Measurements from ENCODE around the gene ITGB3BP. TPM values are rescaled to one million over a fixed set of nuclear protein-coding genes. Genes with fewer than 3 reads are reported as not detected.

Gene ITGB3BP
- total RNA-seq, 2 donors from 2014 or later, result 7.4 to 16.1 TPM

DNA sequence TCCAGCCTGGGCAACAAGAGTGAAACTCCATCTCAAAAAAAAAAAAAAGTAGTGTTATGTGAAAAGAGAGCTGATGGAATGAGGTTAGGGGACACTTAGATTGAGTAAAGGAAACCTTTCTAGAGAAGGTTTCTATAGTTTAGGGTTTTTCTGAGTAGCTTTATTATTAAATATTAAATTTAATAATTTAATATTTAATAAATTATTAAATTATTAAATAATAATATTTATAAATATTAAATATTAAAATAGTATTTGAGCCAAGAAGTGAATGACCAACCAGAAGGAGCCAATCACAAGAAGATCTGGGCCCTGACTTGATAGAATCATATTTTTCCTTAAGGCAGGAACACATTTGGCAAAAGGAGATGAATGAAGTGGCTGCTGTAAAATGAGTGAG lies 104.9 kb downstream of the ITGB3BP start:
- Histone ChIP-seq H3K4me3 (no peak overlapping the region), H3K27me3 (replicated peaks; ENCODE audit: insufficient read depth) (no peaks in the 10 kb centered on the region), H3K9me3 (no peaks in the 10 kb centered on the region), H3K27ac (no peak overlapping the region), H3K4me1 (replicated peaks) (no peaks in the 10 kb centered on the region), H3K36me3 (no peaks in the 10 kb centered on the region)
- intact Hi-C loops (cut with DNase I), result no loop called here
- no peak for DNase-seq (ENCODE audit: low spot score)
- TF ChIP-seq POLR2AphosphoS5 (IDR thresholded peaks at IDR 0.05) (no peak), POLR2A (IDR thresholded peaks at IDR 0.05) (no peak)
- TF ChIP-seq, protein P1, sequence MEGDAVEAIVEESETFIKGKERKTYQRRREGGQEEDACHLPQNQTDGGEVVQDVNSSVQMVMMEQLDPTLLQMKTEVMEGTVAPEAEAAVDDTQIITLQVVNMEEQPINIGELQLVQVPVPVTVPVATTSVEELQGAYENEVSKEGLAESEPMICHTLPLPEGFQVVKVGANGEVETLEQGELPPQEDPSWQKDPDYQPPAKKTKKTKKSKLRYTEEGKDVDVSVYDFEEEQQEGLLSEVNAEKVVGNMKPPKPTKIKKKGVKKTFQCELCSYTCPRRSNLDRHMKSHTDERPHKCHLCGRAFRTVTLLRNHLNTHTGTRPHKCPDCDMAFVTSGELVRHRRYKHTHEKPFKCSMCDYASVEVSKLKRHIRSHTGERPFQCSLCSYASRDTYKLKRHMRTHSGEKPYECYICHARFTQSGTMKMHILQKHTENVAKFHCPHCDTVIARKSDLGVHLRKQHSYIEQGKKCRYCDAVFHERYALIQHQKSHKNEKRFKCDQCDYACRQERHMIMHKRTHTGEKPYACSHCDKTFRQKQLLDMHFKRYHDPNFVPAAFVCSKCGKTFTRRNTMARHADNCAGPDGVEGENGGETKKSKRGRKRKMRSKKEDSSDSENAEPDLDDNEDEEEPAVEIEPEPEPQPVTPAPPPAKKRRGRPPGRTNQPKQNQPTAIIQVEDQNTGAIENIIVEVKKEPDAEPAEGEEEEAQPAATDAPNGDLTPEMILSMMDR (IDR thresholded peaks at IDR 0.05), result no peak

DNA sequence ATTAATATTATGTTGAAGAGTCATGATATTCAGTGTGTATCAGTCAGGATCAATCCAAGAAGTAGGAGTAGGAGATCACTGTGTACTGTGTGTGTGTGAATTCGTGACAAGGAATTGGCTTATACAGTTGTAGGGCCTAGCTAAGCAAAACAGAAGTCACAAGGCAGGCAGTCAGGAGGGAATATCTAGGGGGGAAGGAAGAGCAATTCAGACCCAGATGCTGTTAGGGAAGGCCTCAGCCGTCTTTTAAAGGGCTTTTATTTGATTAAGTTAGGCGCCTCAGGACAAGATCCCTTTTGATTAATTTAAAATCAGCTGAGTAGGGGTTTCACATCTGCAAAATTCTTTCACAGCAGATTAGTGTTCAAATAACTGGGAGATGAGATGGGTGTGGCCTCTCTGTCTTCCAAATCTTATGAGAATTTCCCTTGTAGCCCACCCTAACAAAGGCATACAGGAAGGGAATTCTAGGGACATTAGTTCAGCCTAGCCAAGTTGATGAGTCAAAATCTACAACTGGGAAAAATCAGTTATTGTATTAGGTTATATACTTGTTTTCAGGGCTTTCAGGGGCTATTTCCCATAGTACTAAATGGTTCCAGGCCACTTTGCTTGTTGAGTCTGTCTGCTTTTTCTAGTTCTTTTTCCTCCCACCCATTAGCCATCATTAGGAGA lies 108.2 kb downstream of the ITGB3BP start:
- Histone ChIP-seq H3K4me1 (replicated peaks) (no peaks in the 10 kb centered on the region), H3K36me3 (no peaks in the 10 kb centered on the region), H3K4me3 (no peak overlapping the region), H3K9me3 (no peaks in the 10 kb centered on the region), H3K27ac (no peak overlapping the region), H3K27me3 (replicated peaks; ENCODE audit: insufficient read depth) (no peaks in the 10 kb centered on the region)
- no peak for DNase-seq (ENCODE audit: low spot score)
- TF ChIP-seq, protein P1 (IDR thresholded peaks at IDR 0.05), result no peak
- no peak for TF ChIP-seq POLR2A (IDR thresholded peaks at IDR 0.05)
- 61% methylated on average over 3 of the region's 3 CpGs for WGBS
- intact Hi-C loops (cut with DNase I), result no loop called here

DNA sequence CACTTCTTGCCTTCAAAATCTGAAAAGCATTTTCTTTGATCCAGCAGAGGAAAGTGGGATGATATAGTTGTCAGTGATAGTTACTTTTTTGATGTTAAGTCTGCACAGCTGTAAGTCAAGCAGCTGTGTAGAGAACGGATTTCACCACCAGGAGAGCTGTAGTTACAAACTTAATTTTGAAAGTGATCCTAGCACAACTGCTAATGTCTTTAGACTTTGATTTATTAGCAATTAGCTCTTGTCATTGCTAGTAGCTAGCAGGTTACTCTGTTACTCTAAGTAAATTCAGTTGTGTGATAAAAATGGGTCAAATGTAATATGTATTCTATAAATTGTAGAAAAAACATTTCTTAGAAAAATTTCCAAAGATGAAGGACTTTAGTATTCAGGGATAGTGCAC lies 109.6 kb downstream of the ITGB3BP start:
- no peak overlapping the region for H3K27ac ChIP-seq
- intact Hi-C loops (cut with DNase I), result no loop called here
- no peaks in the 10 kb centered on the region for H3K36me3 ChIP-seq
- TF ChIP-seq, protein P1 (IDR thresholded peaks at IDR 0.05), result no peak
- H3K9me3 ChIP-seq, result no peaks in the 10 kb centered on the region
- H3K4me1 ChIP-seq (replicated peaks), result no peaks in the 10 kb centered on the region
- no peak overlapping the region for H3K4me3 ChIP-seq
- no peaks in the 10 kb centered on the region for H3K27me3 ChIP-seq (replicated peaks; ENCODE audit: insufficient read depth)
- WGBS, result 79% methylated on average over 1 of the region's 1 CpG
- DNase-seq (ENCODE audit: low spot score), result no peak

DNA sequence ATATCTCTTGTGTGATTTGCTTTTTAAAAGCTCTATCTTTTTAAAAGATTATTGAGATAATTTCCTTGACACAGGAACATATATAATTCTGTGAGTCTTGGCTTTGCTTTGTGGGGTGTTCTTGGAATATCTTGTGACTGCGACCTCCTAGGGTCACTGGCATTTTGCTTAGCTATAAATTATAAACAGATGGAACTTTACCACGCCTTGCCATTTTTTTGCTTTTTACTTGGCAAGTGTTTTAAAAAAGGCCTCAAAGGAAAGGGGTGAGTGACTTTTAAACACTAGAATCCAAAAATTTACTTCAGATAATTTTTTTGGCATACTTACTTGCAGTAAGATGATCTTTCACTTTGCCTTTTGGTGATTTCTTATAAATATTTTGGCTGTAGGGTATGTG lies 112.0 kb downstream of the ITGB3BP start:
- Histone ChIP-seq H3K27me3 (replicated peaks; ENCODE audit: insufficient read depth) (no peaks in the 10 kb centered on the region), H3K36me3 (no peaks in the 10 kb centered on the region), H3K9me3 (no peaks in the 10 kb centered on the region), H3K4me1 (replicated peaks) (no peaks in the 10 kb centered on the region), H3K27ac (no peak overlapping the region), H3K4me3 (no peak overlapping the region)
- WGBS, result 67% methylated on average over 2 of the region's 2 CpGs
- intact Hi-C loops (cut with DNase I), result no loop called here
- DNase-seq (ENCODE audit: low spot score), result no peak
- TF ChIP-seq, protein P1 (IDR thresholded peaks at IDR 0.05), result no peak
- TF ChIP-seq POLR2AphosphoS5 (IDR thresholded peaks at IDR 0.05) (no peak), POLR2A (IDR thresholded peaks at IDR 0.05) (no peak)

DNA sequence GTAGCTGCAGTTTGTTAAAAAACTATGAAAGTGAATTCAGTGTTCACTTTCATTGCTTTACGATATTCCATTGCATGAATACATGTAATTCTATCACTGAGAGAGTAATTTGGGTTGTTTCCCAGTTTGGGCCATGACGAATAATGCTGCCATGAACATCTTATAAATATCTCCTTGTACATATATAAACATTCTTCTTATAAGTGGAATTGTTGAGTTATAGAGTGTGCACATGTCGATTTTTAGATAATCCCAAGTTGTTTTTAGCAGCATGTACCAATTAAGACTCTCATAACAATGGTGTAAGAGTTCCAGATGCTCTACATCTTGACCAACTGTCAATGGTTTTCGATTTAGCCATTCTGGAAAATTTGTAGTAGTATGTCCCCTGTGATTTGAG lies 114.7 kb downstream of the ITGB3BP start:
- no peak for DNase-seq (ENCODE audit: low spot score)
- Histone ChIP-seq H3K27ac (no peak overlapping the region), H3K9me3 (no peaks in the 10 kb centered on the region), H3K4me3 (no peak overlapping the region), H3K27me3 (replicated peaks; ENCODE audit: insufficient read depth) (no peaks in the 10 kb centered on the region), H3K36me3 (no peaks in the 10 kb centered on the region), H3K4me1 (replicated peaks) (no peaks in the 10 kb centered on the region)
- TF ChIP-seq, protein P1 (IDR thresholded peaks at IDR 0.05), result no peak
- no peak for TF ChIP-seq POLR2AphosphoS5 (IDR thresholded peaks at IDR 0.05)
- TF ChIP-seq POLR2A (IDR thresholded peaks at IDR 0.05), result no peak
- intact Hi-C loops (cut with DNase I), result no loop called here
- WGBS, result 78% methylated on average over 4 of the region's 4 CpGs

All from prostate gland (tissue), 2 donors.